HCT116 (cell line): ENCODE measurements around the gene KRT85.

Experiments
- CTCF ChIP-seq, 3 experiments: fragments of 200-600 bp in 1 of 3; sonication (generic) in 1 of 3; IDR thresholded peaks in 2 of 3; conservative IDR thresholded peaks in 1 of 3; 2 replicates each; pipeline ENCODE4 v1.5.1; 2012 to 2017; ENCODE audit warnings: low read depth in 2 of 3, low read length in 2 of 3, antibody characterized with exemption in 1 of 3, borderline replicate concordance in 1 of 3, control low read depth in 1 of 3, mild to moderate bottlenecking in 1 of 3, mixed read lengths in 1 of 3, mixed run types in 1 of 3, moderate library complexity in 1 of 3; ENCODE audit not compliant: insufficient read depth in 1 of 3
- EZH2 ChIP-seq: fragments of 200-600 bp; sonication (generic); IDR thresholded peaks from 2 replicates; pipeline ENCODE4 v1.6.1; 2017; ENCODE audit warnings: antibody characterized with exemption, mixed run types
- EZH2phosphoT487 ChIP-seq: fragments of 200-600 bp; IDR thresholded peaks from 2 replicates; pipeline ENCODE4 v1.6.1; 2018; ENCODE audit warnings: antibody characterized with exemption, borderline replicate concordance
- FOSL1 ChIP-seq: IDR thresholded peaks from 2 replicates; pipeline ENCODE4 v1.6.1; 2012; ENCODE audit warnings: low read depth
- JUND ChIP-seq: IDR thresholded peaks from 2 replicates; pipeline ENCODE4 v1.6.1; 2012
- MAX ChIP-seq: IDR thresholded peaks from 2 replicates; pipeline ENCODE4 v1.6.1; 2012
- POLR2A ChIP-seq: IDR thresholded peaks from 2 replicates; pipeline ENCODE4 v1.7.0; 2011; ENCODE audit warnings: borderline replicate concordance; ENCODE audit not compliant: insufficient read depth, insufficient read length; ENCODE audit errors: extremely low read depth
- POLR2AphosphoS5 ChIP-seq: IDR thresholded peaks from 2 replicates; pipeline ENCODE4 v1.6.1; 2011; ENCODE audit warnings: mild to moderate bottlenecking, low read depth, low read length, moderate library complexity
- REST ChIP-seq: IDR thresholded peaks from 2 replicates; pipeline ENCODE4 v1.6.1; 2012; ENCODE audit warnings: low read depth
- SIN3A ChIP-seq: IDR thresholded peaks from 2 replicates; pipeline ENCODE4 v1.6.1; 2012; ENCODE audit warnings: low read depth
- SP1 ChIP-seq: IDR thresholded peaks from 2 replicates; pipeline ENCODE4 v1.6.1; 2012; ENCODE audit warnings: low read depth
- SRF ChIP-seq: IDR thresholded peaks from 2 replicates; pipeline ENCODE4 v1.6.1; 2012; ENCODE audit warnings: low read depth
- TCF7L2 ChIP-seq: IDR thresholded peaks from 2 replicates; pipeline ENCODE4 v1.7.0; 2011; ENCODE audit warnings: borderline replicate concordance, inconsistent platforms; ENCODE audit not compliant: insufficient read depth, insufficient read length; ENCODE audit errors: extremely low read depth
- ZNF274 ChIP-seq: fragments of 200-500 bp; sonication (Bioruptor generic); IDR thresholded peaks from 2 replicates; pipeline ENCODE4 v1.6.1; 2014; ENCODE audit warnings: mild to moderate bottlenecking, low read depth, low read length, inconsistent platforms

- TF ChIP-seq POLR2A (no peak), REST (no peak), TCF7L2 (no peak), POLR2AphosphoS5 (no peak), CTCF (IDR thresholded peaks at IDR 0.05 in 2 of 3, conservative IDR thresholded peaks at IDR 0.05 in 1 of 3; ENCODE audit: borderline replicate concordance in 1 of 3, insufficient read depth in 1 of 3, low read depth in 2 of 3, low read length in 2 of 3) (no peak), FOSL1 (no peak), ZNF274 (no peak), EZH2phosphoT487 (no peak), MAX (no peak), EZH2 (no peak), SP1 (no peak), SIN3A (no peak), JUND (no peak), SRF (no peak)
These were observed 34.2 kb upstream of the KRT85 start for GRCh38 chr12:52401526-52401925.
